GM12874 (cell line): Measurements from ENCODE around the gene MBOAT1.

ENCODE experiments used
- TF ChIP-seq, protein P1 (sequence below): IDR thresholded peaks from 2 replicates; pipeline ENCODE4 v1.5.1; 2011; ENCODE audit warnings: low read depth, mild to moderate bottlenecking, control low read depth, low read length, moderate library complexity; ENCODE audit not compliant: insufficient read depth

Gene MBOAT1

GRCh38 chr6:20170455-20171148, 41.7 kb downstream of the MBOAT1 start:
- TF ChIP-seq, protein P1, sequence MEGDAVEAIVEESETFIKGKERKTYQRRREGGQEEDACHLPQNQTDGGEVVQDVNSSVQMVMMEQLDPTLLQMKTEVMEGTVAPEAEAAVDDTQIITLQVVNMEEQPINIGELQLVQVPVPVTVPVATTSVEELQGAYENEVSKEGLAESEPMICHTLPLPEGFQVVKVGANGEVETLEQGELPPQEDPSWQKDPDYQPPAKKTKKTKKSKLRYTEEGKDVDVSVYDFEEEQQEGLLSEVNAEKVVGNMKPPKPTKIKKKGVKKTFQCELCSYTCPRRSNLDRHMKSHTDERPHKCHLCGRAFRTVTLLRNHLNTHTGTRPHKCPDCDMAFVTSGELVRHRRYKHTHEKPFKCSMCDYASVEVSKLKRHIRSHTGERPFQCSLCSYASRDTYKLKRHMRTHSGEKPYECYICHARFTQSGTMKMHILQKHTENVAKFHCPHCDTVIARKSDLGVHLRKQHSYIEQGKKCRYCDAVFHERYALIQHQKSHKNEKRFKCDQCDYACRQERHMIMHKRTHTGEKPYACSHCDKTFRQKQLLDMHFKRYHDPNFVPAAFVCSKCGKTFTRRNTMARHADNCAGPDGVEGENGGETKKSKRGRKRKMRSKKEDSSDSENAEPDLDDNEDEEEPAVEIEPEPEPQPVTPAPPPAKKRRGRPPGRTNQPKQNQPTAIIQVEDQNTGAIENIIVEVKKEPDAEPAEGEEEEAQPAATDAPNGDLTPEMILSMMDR: no peak

DNA sequence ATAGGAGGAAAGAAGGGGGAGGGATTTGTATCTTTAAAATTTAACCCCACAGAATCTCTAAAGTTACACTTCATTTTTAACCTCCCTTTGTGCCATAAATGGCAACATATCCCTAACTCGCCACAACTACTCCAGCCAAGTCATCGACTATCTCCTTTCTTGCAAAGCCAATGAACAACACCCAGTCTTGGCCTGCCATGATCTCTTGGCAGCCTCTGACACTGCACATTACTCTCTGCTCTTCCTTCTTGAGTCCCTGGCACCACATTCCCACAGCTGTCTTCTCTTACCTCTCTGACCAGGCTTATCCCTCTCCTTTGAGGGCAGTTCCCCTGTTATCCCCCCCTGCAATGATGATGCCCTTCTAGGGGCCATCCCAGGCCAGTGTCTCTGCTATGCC, 42.5 kb downstream of the MBOAT1 start:
- TF ChIP-seq, protein P1: no peak

DNA sequence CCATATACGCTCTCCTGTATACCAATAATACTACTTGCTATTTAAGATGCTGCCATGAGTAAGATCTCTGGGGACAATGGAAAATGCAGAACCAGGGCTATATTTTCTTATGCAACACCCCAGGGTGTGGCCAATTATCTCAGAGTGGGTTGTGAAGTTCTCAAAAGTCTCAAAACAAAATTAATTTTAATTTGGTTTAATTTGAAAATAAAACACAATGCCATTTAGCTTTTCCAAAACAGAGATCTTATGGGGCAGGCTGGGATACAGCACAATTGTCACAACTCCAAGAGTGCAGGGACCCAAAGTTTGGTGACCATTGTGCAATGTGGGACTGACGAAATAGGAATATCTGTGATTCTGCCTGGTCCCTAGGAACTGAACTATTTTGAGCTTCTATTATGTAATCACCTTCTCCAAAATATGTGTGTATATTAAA, 43.1 kb downstream of the MBOAT1 start:
- TF ChIP-seq, protein P1: no peak

DNA sequence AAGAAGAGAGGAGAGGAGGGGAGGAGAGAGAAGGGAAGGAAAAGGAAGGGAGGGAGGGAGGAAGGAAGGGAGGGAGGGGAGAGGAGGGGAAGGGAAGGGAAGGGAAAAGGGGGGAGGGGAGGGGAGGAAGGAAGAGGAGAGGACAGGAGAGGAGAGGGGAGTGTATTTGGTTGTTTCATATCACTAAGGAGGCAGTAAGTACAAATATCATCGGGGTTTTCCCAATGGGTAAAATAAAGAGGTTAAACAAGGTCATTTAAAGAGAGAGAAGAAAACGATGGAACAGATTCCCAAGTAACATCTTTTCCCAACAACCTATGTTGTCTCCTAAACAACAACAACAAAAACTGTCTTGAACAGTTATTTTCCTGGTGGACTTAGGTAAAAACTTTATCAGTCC, 43.6 kb downstream of the MBOAT1 start:
- TF ChIP-seq, protein P1: no peak

- TF ChIP-seq, protein P1: no peak
These were observed 44.7 kb downstream of the MBOAT1 start for GRCh38 chr6:20167601-20168000.

DNA sequence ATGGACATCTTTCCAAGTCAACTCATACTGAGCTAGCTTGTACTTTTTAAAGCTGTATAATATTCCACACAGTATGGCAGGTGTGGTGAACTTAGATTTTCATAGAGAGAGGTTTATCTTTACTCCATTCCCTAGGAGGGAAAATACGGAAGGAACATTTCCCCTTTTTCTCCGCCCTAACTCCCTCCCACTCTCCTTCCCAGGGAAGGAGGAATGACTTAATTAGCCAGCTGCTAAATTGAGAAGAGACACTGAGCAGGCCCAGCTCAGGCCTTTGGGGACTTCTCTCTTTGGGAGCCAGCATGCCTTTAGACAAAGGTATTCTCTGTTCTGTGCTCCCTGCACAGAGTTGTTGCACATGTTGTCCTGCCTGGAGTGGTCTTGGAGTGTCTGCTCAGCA, 46.1 kb downstream of the MBOAT1 start:
- TF ChIP-seq, protein P1: no peak

DNA sequence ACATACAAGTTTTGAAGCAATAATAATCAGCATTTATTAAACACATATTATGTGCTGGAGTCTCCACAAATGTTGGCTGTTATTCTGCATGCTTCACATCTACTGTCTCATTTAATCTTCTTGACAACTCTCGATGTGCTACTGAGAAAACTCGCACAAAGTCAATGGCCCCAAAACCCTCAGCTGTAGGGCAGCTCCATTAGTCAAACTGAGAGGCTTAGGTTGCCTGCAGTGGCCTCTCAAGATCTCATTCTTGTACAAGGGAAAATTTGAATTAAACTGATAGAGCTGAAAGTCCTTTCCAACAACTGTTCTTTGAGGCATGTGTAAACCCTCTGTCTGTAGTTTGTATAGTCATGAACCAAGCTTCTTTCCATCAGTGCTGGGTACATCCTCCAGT, 49.8 kb downstream of the MBOAT1 start:
- TF ChIP-seq, protein P1: no peak
